Measurements from ENCODE around the gene CCDC170.
"Not testable (repeated sequence)": the region's sequence is repeated elsewhere in the genome, so short reads cannot be mapped to it uniquely, and the experiment has no call there.

The CCDC170 gene

GRCh38 chr6:151539506-151540268 is 45.9 kb downstream of the CCDC170 start:
- Histone ChIP-seq H3K4me3 (no peak overlapping the region), H3K27ac (no peak overlapping the region)

GRCh38 chr6:151544453-151544852 is 50.6 kb downstream of the CCDC170 start:
- Histone ChIP-seq H3K9ac (ENCODE audit: insufficient read length) (no peak overlapping the region), H3K9me3 (ENCODE audit: low read depth, low read length) (0 out of 2 replicates have a peak, but pooled peaks cover 3% of the 10 kb centered on the region), H3K4me3 (no peak overlapping the region), H3K36me3 (ENCODE audit: insufficient read depth, low read length) (no peaks in the 10 kb centered on the region), H3K27ac (no peak overlapping the region)
- TF ChIP-seq FOXP2 (optimal IDR thresholded peaks at IDR 0.05; ENCODE audit: control extremely low read depth, extremely low read length, insufficient read depth): no peak
- TF ChIP-seq EZH2 (IDR thresholded peaks at IDR 0.05): no peak
- TF ChIP-seq POLR2AphosphoS5 (IDR thresholded peaks at IDR 0.05; ENCODE audit: borderline replicate concordance, low read depth, low read length): no peak
- no peak for DNase-seq (ENCODE audit: low read depth, low spot score)

More at GRCh38 chr6:151539506-151540268, 45.9 kb downstream of the CCDC170 start:
- Histone ChIP-seq H3K9ac (ENCODE audit: insufficient read length) (no peak overlapping the region), H3K9me3 (ENCODE audit: low read depth, low read length) (0 out of 2 replicates have a peak, but pooled peaks cover 3% of the 10 kb centered on the region), H3K36me3 (ENCODE audit: insufficient read depth, low read length) (no peaks in the 10 kb centered on the region)
- DNase-seq (ENCODE audit: low read depth, low spot score): no peak
- TF ChIP-seq POLR2AphosphoS5 (IDR thresholded peaks at IDR 0.05; ENCODE audit: borderline replicate concordance, low read depth, low read length) (no peak), EZH2 (IDR thresholded peaks at IDR 0.05) (no peak), FOXP2 (optimal IDR thresholded peaks at IDR 0.05; ENCODE audit: control extremely low read depth, extremely low read length, insufficient read depth) (no peak)

- not testable (repeated sequence) for H3K36me3 ChIP-seq (ENCODE audit: insufficient read depth, low read length); H3K9ac ChIP-seq (ENCODE audit: insufficient read length); H3K4me3 ChIP-seq; DNase-seq (ENCODE audit: low read depth, low spot score); H3K9me3 ChIP-seq (ENCODE audit: low read depth, low read length); H3K27ac ChIP-seq
Measured at GRCh38 chr6:151544884-151545283, 51.1 kb downstream of the CCDC170 start.

- no peak overlapping the region for H3K27ac ChIP-seq
- TF ChIP-seq EZH2 (IDR thresholded peaks at IDR 0.05) (no peak), POLR2AphosphoS5 (IDR thresholded peaks at IDR 0.05; ENCODE audit: borderline replicate concordance, low read depth, low read length) (no peak), FOXP2 (optimal IDR thresholded peaks at IDR 0.05; ENCODE audit: control extremely low read depth, extremely low read length, insufficient read depth) (no peak)
- no peak overlapping the region for H3K4me3 ChIP-seq
- no peak for DNase-seq (ENCODE audit: low read depth, low spot score)
- H3K9me3 ChIP-seq (ENCODE audit: low read depth, low read length): no peaks in the 10 kb centered on the region; the same call in 1 of the 2 replicates
- H3K9ac ChIP-seq (ENCODE audit: insufficient read length): no peak overlapping the region
- no peaks in the 10 kb centered on the region for H3K36me3 ChIP-seq (ENCODE audit: insufficient read depth, low read length)
Measured at GRCh38 chr6:151546941-151547659, 53.3 kb downstream of the CCDC170 start.

GRCh38 chr6:151548201-151548600 is 54.4 kb downstream of the CCDC170 start:
- Histone ChIP-seq H3K9me3 (ENCODE audit: low read depth, low read length) (no peaks in the 10 kb centered on the region; the same call in 1 of the 2 replicates), H3K27ac (no peak overlapping the region), H3K9ac (ENCODE audit: insufficient read length) (no peak overlapping the region), H3K4me3 (no peak overlapping the region), H3K36me3 (ENCODE audit: insufficient read depth, low read length) (no peaks in the 10 kb centered on the region)
- no peak for DNase-seq (ENCODE audit: low read depth, low spot score)
- TF ChIP-seq FOXP2 (optimal IDR thresholded peaks at IDR 0.05; ENCODE audit: control extremely low read depth, extremely low read length, insufficient read depth): no peak
- TF ChIP-seq EZH2 (IDR thresholded peaks at IDR 0.05): no peak
- no peak for TF ChIP-seq POLR2AphosphoS5 (IDR thresholded peaks at IDR 0.05; ENCODE audit: borderline replicate concordance, low read depth, low read length)

GRCh38 chr6:151549790-151550189 is 56.0 kb downstream of the CCDC170 start:
- no peak for DNase-seq (ENCODE audit: low read depth, low spot score)
- Histone ChIP-seq H3K9me3 (ENCODE audit: low read depth, low read length) (no peaks in the 10 kb centered on the region; the same call in 1 of the 2 replicates), H3K36me3 (ENCODE audit: insufficient read depth, low read length) (no peaks in the 10 kb centered on the region), H3K4me3 (no peak overlapping the region), H3K27ac (no peak overlapping the region), H3K9ac (ENCODE audit: insufficient read length) (no peak overlapping the region)
- TF ChIP-seq POLR2AphosphoS5 (IDR thresholded peaks at IDR 0.05; ENCODE audit: borderline replicate concordance, low read depth, low read length) (no peak), EZH2 (IDR thresholded peaks at IDR 0.05) (no peak), FOXP2 (optimal IDR thresholded peaks at IDR 0.05; ENCODE audit: control extremely low read depth, extremely low read length, insufficient read depth) (no peak)

- H3K9me3 ChIP-seq (ENCODE audit: low read depth, low read length): no peaks in the 10 kb centered on the region; the same call in 1 of the 2 replicates
- H3K4me3 ChIP-seq: no peak overlapping the region
- no peak for TF ChIP-seq POLR2AphosphoS5 (IDR thresholded peaks at IDR 0.05; ENCODE audit: borderline replicate concordance, low read depth, low read length)
- no peak for TF ChIP-seq FOXP2 (optimal IDR thresholded peaks at IDR 0.05; ENCODE audit: control extremely low read depth, extremely low read length, insufficient read depth)
- H3K36me3 ChIP-seq (ENCODE audit: insufficient read depth, low read length): no peaks in the 10 kb centered on the region
- no peak overlapping the region for H3K27ac ChIP-seq
- no peak overlapping the region for H3K9ac ChIP-seq (ENCODE audit: insufficient read length)
- DNase-seq (ENCODE audit: low read depth, low spot score): no peak
Measured at GRCh38 chr6:151550618-151551017, 56.8 kb downstream of the CCDC170 start.

GRCh38 chr6:151551223-151551857 is 57.5 kb downstream of the CCDC170 start:
- Histone ChIP-seq H3K9me3 (ENCODE audit: low read depth, low read length) (no peaks in the 10 kb centered on the region; the same call in 1 of the 2 replicates), H3K36me3 (ENCODE audit: insufficient read depth, low read length) (no peaks in the 10 kb centered on the region), H3K9ac (ENCODE audit: insufficient read length) (no peak overlapping the region), H3K4me3 (no peak overlapping the region), H3K27ac (no peak overlapping the region)
- TF ChIP-seq POLR2AphosphoS5 (IDR thresholded peaks at IDR 0.05; ENCODE audit: borderline replicate concordance, low read depth, low read length) (no peak), FOXP2 (optimal IDR thresholded peaks at IDR 0.05; ENCODE audit: control extremely low read depth, extremely low read length, insufficient read depth) (no peak), EZH2 (IDR thresholded peaks at IDR 0.05) (no peak)
- DNase-seq (ENCODE audit: low read depth, low spot score): no peak
